Renal cortical epithelial cell (primary cell): ENCODE data around the gene THG1L. TPM values are rescaled to one million over a fixed set of nuclear protein-coding genes. Genes with fewer than 3 reads are reported as not detected.
"Not testable (repeated sequence)": the region's sequence is repeated elsewhere in the genome, so short reads cannot be mapped to it uniquely, and the experiment has no call there.

Experiments used
- DNase-seq: peaks from one replicate; pipeline ENCODE4 v3.0.0-alpha.2; 2011; ENCODE audit warnings: low read depth
- total RNA-seq: library from RNA; depleted of rRNA; stranded (reverse); fragments of >200 nt; gene quantifications from 2 replicates; pipeline ENCODE4 v1.2.3, GENCODE V29; 2014

Gene THG1L
- total RNA-seq, 1 donor from 2014 or later: 20.0 TPM

GRCh38 chr5:157727858-157728257 is 3.4 kb upstream of the THG1L start:
- DNase-seq: not testable (repeated sequence)

DNA sequence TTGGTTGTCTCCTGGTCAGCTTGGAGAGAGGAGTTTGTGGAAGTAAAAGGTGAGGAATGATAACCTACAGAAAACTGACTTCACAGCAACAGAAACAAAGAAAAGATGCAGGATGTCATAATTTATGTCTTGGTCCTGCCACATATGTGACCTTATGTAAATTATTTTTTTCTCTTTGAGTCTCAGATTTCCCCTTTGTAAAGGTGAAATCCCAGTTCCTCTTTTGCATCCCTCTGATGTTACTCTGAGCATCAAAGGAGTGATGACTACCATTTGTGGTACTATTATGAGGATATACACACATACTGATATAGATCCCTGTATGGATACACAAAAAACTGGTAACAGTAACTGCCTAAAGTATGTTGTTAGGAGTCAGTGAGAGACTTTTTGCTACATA is 1.4 kb upstream of the THG1L start:
- DNase-seq: no peak

DNA sequence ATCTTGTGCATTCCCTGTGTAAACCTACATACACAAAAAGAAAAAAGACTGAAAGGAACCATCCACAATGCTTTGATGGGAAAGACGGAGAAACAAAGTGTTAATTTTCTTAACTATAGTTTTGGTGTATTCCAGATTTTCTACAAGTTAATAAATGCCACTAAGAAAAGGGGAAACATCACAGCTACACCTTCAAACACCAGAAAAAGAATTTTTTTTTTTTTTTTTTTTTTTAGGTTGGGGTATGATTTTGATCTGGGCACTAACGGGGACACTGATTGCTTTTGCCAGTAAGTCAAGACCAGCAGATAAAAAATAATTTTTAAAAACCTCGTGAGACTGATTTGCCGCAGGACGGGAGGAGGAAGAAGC is 334 bp upstream of the THG1L start:
- DNase-seq: no peak

DNA sequence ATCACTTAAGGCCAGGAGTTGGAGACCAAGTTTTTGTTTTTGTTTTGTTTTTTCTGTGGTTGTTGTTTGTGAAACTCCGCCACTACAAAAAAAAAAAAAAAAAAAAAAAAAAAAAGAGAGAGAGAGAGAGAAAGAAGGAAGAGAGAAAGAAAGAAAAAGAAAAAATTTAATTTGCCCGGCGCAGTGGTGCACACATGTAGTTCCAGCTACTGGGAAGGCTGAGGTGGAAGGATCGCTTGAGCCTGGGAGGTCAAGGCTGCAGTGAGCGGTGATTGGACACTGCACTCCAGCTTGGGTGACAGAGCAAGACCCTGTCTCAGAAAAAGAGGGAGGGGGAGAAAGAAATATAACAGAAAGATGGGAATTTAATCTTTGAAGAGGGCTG is 902 bp downstream of the THG1L start:
- no peak for DNase-seq

GRCh38 chr5:157732596-157733262 is 1.5 kb downstream of the THG1L start:
- DNase-seq: no peak

DNA sequence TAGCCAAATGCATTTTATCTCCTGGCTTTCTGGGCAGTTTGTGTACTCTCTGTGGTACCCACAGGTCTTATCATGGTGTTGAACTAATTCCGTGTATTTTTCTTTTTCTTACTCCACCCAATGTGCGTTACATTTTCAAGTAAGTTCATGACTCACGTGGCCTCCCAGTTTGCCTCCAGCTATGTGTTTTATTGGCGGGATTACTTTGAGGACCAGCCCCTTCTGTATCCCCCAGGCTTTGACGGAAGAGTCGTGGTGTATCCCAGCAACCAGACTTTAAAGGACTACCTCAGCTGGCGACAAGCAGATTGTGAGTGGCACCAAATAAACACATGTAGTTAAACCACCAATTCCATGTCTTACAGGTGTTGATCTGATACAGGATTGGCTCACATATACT is 3.2 kb downstream of the THG1L start:
- no peak for DNase-seq

DNA sequence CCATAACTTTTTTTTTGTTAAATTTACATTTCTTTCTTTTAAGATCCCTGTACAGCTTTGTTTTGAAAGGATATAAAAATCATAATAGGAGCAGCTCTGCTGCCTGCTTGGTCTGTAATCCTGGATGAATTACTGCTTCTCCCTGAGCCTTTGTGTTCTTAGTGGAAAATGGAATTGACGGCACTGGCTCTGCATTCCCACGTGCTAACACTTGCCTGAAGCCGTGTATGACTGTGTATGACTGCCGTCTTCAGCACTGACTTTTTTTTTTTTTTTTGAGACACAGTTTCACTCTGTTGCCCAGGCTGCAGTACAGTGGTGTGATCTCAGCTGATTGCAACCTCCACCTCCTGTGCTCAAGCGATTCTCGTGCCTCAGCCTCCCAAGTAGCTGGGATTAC is 4.8 kb downstream of the THG1L start:
- DNase-seq: no peak

DNA sequence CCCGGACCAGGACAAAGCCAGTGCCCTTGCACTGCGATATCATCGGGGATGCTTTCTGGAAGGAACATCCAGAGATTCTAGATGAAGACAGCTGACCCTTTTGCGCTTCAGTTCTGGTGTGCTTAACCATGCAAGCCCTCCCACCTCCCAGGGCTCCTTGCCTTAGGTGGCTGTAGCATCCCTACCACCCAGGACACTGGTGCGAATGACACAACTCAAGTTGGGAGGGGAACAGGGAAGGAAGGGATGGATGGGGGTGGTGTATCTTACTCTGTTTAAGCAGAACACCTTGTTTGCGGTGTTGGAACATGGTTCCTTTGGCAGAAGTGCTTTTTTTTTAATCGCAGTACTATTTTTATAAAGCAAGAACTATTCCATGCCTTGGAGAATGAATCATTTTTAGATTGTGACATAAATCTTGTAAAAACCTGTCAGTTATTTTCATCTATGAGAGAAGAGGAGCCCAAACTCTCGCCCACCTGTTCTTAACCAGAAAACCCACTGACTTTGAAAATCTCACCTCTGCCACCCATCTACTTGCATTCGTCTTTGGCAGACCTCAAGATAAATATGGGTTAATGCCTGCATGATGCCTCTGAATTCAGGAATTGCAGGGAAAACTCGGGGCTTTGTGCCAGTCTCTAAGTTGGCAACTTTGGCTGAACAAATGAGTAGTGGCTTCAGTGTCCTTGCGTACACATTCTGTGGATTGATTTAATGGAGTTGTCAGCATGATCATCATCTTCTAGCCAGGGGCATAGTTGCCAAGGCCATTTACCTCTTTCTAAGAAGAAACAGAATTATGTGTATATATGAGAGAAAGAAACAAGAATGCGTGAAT is 8.4 kb downstream of the THG1L start:
- no peak for DNase-seq

GRCh38 chr5:157740229-157740610 is 9.0 kb downstream of the THG1L start:
- peak; percentile 16 for DNase-seq

DNA sequence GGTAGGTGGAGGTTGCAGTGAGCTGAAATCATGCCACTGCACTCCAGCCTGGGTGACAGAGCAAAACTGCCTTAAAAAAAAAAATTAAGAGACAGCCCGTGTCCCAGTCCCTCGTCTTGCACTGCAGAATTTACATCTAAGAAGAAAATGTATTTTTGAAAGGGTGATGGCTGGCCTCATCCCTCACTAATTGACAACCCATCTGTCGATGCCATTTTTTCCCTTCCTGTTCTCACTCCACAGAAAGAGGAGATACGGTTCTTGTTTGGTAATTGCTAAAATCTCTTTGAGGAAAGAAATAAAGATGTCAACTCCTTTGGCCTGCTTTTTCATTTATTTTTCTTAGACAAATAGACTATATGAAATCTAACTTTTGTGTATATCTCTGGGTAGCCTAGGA is 9.9 kb downstream of the THG1L start:
- DNase-seq: no peak

GRCh38 chr5:157743163-157744050 is 12.2 kb downstream of the THG1L start, which contains the start of gene LSM11:
TSS of gene LSM11 (plus strand) at chr5:157743712. CDS start at chr5:157743751, 39 bp downstream.
- peak; percentile 53 for DNase-seq

GRCh38 chr5:157744051-157745011 is 13.1 kb downstream of the THG1L start:
- no peak for DNase-seq

DNA sequence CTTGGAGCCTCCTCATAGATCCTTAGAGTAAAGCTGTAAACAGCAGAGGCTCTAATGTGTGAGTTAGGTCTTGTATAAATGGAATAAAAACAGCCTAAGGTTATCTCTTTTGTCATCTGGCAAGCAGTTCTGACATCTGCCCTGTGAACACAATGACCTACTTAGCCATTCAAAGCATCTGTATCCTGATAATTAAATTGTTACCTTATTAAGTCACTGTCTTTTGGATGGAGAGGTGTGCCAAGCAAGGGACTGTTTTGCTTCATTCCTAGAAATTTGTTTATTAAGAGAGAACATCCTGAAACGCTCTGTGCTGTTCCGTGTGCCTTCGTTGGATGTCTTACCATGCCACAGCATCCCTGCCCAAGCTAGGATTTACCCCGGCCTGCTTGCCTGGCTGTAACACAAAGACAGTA is 13.8 kb downstream of the THG1L start:
- DNase-seq: no peak

GRCh38 chr5:157747173-157747740 is 16.0 kb downstream of the THG1L start:
- no peak for DNase-seq

DNA sequence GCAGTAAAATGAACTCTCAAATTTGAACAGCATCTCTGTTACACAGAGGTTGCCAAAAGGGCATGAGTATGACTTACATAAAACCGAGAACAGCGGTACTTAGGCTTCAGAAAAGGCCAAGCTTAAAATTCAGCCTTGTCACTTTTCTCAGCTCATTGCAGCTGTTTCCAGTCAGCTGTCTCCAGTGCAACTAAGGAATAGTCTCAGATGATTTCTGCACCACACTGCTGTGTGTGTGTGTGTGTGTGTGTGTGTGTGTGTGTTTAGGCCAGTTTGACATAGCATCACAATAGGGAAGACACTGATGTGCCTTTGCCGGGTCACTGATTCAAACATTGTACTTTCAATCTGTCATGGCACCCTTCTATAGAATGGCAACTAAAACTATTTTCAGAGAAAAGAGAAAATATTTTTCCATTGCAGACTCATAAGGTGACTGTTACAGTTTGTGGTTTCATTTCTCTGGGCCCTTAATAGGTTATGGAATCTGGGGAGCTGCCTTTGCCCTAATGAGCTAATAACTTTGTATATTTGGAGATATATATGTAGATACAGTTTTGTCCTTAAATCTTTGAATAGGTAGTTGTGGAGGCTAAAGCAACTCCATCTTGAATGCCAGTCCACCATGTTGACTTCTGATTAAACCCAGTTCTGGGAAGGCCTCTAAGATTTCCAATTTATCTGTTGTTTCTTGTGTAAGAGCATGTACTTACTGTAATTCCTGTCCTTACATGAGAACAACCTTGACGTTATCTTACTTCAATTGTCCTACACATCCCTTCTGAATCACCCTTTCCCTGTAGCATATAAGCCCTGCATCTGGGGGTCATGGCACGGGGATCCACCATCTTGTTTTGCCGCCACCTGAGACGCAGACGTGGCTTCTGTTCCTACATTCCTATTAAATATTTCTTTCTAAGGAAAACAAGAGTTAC is 16.8 kb downstream of the THG1L start:
- DNase-seq: no peak

DNA sequence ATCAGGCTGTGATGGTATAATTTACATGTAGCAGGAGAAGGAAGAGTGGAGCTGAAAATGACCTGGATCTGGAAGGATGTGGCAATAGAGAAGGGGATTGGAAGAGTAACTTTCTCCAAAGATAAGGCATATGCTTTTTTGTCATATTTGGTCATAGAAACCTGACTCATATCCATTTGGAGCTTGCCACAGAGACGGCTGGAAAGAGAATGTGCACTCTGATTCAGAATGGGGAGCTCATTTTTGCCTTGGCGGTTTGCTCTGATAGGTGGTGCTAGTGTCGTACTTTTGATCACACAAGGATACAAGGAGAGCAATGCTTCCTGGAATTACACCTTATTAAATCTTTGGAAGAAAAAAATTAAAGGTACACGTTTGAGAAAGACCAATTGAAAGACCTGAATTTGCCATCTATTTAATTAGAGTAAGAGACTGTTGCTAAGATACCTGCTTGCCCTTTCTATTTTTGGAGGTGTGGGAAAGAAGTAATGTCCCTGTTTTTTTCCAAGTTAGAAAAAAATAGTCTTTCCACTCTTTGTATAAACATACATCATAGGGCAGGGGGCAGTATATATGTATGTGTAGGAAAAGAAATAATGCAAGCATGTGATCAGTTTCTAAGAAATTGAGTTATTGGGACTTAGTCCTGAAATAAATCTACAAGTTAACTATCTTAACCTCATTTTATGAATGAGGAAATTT is 17.7 kb downstream of the THG1L start:
- no peak for DNase-seq

DNA sequence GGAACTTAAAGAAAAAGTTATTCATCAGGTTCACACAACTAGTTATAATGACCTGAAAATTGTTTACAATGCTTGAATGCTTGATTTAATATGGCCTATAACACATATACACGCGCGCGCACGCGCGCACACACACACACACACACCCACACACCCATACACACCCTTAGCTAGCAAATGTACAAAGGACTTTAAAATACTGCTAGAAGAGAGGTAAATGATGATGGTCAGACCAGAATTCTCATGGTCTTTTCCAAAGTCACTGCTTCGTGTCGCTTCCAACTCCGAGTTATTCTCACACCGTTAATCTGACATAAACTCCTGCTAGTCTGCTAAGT is 18.2 kb downstream of the THG1L start:
- no peak for DNase-seq

DNA sequence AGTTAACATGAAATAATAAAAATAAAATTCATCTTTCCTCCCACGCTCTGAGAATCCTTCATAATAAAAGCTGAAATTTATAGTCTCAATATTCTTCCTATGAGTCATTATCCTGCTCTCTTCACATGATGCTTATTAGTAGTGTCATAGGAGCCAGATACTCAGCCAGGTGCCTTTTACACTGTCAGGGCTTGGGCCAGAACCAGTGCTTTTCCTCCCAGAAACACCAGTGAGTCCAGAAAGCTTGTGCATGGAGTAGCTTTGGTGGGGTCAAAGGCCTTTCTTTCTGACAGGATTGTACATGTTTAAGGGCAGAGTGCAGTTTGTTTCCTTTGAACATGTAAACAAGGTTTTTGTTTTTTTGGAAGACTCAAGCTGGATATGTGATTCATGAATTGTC is 19.1 kb downstream of the THG1L start:
- DNase-seq: no peak

GRCh38 chr5:157756122-157756521 is 24.9 kb downstream of the THG1L start:
- DNase-seq: no peak
